Measurements from ENCODE around the gene GUCA2B.

GUCA2B gene

DNA sequence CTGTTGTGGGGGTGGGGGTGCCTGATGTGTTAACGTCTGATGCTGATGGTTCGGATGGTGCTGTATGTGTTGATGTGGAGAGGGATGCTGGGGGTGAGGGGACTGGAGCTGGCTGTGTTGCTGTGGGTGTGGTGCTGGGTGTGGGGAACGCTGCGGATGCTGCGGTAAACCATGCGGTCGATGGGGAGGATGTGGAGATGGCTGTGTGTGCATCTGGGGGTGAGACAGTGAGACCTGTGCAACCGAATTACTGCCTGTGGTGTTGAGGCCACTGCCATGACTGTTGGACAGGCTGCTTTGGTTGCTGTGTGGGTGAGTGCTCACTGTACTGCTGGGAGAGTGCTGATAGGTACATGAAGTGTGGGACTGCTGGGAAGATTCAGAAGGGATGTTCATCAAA, 38.1 kb downstream of the GUCA2B start:
- DNase-seq (ENCODE audit: low spot score), result no peak

DNA sequence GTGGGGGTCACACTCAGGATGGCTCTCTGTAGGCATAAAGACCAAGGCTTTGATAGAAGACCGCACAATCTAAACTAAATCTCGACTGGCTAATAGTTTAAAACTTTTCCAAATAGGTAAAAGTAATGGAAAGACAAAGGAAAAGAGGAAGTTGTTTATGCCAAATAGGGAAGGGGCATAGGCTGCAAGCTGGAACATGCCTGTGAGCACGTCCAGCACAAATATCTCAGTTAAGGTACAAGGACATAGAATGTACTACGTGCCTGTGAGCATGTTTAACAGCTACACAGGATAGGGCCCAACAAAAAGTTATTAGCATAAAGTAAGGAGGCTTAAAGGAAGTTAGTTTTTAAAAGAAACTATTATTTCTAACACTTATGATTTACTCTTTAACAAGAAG, 38.9 kb downstream of the GUCA2B start:
- DNase-seq (ENCODE audit: low spot score), result no peak

DNA sequence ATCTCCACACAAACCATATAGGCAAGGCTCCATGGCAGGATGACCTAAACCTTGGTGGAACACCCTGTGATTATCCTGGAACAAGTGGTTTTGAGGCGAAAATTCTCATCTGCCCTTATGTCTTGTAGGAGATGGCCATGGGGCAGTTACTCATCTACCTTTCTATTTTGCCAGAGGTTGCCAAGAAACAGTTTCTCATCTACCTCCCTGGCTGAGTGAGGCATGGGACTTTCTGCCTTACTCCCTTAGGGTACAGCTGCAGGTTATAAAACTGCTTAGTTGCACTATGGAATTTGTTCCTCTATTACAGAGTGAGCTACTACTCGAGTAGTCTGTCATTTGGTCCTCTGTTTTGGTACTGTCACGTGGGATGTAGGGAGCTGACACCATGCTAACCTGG, 42.6 kb downstream of the GUCA2B start:
- DNase-seq (ENCODE audit: low spot score), result no peak

DNA sequence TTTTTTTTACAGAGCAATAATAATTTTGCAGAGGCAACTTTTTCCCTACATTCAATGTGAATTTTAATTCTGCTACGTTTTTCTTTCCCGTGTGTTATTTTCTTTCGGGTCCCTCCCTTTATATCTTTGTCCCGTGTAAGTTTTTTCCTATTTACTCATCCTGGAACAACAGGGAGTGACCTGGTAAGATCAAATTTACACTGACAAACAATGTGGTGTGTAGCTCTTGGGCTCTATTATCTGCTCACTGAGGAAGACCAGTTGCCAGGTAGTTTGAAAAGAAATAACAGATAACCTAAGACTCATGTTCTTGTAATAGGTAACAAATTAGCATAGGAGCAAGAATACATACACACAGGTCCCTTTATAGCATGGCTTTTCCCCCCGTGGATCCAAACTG, 45.0 kb downstream of the GUCA2B start:
- no peak for DNase-seq (ENCODE audit: low spot score)

DNA sequence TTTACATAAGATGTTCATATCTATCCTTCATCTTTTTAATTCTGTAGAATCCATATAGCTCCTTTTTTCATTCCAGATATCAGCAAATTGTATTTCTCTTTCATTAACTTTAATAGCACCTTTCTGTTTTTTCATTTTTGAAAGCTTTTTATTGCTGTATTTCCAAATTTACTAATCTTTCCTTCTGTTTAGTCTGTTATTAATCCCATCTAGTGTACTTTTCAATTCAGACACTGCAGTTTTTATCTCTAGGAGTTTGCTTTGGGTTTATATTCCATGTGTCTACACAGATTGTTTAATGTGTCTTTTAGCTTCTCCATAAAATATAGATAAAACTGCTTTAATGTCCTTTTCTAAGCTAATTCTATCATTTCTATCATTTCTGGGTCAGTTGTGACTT, 48.8 kb downstream of the GUCA2B start:
- DNase-seq (ENCODE audit: low spot score), result no peak
